GM21786 (cell line): ENCODE data around the gene MAB21L2.

Experiments
- ATAC-seq: cut with Tn5 transposase; IDR thresholded peaks from one replicate; pipeline ENCODE4 v1.9.1; 2021; ENCODE audit not compliant: unreplicated experiment

MAB21L2 gene

GRCh38 chr4:150574678-150575077, 7.3 kb upstream of the MAB21L2 start:
- no peak for ATAC-seq

- no peak for ATAC-seq
These were observed 4.2 kb upstream of the MAB21L2 start for GRCh38 chr4:150577796-150578195.

DNA sequence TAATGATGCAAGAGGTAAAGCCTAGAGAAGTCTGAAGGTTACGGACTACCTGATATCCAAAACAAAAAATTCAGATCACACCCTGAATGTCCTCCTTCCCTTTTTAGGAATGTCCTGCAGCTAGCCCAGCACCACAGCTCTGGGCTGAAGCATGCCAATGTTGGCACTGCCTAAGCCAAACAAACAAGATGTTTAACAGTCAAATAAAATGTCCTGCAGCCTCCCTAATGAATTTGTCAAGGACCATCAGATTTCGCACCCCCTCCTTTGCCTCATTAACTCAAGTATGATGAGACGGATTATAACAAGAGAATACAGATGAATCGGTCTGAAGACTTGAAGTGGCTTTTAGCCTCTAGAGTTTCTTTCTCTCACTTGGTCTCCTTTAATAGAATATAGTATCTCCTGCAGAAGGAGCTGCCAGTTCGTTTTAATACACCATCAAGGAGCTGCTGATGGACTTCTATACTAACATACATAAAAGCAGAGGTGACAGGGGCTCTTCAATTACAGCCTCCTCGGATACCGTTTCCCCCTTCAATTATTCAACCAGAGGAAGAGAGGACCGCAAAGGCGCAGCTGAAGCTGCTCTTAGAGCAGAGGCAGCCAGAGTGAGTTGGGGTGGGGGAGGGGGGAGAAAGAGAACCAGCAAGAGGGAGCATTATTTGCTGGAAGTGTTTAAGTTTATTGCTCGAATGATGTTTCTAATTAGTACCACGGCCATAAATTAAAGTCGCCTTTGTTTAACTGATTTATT, 3.0 kb upstream of the MAB21L2 start:
- no peak for ATAC-seq

GRCh38 chr4:150579551-150580234, 2.3 kb upstream of the MAB21L2 start:
- no peak for ATAC-seq

GRCh38 chr4:150580306-150580705, 1.6 kb upstream of the MAB21L2 start:
- ATAC-seq = no peak

DNA sequence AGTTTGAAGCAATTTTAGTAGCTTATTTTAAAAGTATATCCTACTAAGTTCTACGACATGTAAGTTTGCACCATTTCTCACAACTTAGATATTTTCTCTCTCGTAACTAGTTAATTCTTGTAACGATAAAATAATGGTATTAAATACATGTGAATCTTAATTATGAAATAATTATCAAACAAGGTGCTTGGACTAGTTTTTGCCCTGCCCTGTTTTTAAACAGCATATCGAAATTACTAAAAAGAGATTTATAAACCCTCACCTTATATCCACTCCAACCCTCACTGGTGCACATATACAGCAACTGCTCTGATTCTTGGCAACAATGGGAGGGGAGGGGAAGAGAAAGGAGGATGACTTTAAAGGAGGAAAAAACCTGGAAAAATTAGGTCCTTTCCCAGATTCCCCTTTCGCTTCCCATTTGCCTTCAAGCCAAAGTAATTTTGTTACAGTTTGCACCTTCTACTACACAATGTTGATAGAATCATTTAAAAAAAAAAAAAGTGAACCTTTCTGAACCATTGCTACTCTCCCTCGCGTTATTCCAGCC, 820 bp upstream of the MAB21L2 start:
- no peak for ATAC-seq

GRCh38 chr4:150581641-150582051, 305 bp upstream of the MAB21L2 start:
- ATAC-seq = no peak

DNA sequence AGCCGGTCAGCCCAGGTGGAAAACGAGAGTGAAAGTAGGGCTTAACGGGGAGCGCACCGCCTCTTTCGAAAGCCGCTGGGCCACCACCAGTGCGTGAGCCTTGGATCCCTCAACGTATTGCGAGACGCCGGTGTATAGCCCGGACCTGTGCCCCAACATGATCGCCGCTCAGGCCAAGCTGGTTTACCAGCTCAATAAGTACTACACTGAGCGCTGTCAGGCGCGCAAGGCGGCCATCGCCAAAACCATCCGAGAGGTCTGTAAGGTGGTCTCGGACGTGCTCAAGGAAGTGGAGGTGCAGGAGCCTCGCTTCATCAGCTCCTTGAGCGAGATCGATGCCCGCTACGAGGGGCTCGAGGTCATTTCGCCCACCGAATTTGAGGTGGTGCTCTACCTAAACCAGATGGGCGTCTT, 929 bp downstream of the MAB21L2 start:
- no peak for ATAC-seq

DNA sequence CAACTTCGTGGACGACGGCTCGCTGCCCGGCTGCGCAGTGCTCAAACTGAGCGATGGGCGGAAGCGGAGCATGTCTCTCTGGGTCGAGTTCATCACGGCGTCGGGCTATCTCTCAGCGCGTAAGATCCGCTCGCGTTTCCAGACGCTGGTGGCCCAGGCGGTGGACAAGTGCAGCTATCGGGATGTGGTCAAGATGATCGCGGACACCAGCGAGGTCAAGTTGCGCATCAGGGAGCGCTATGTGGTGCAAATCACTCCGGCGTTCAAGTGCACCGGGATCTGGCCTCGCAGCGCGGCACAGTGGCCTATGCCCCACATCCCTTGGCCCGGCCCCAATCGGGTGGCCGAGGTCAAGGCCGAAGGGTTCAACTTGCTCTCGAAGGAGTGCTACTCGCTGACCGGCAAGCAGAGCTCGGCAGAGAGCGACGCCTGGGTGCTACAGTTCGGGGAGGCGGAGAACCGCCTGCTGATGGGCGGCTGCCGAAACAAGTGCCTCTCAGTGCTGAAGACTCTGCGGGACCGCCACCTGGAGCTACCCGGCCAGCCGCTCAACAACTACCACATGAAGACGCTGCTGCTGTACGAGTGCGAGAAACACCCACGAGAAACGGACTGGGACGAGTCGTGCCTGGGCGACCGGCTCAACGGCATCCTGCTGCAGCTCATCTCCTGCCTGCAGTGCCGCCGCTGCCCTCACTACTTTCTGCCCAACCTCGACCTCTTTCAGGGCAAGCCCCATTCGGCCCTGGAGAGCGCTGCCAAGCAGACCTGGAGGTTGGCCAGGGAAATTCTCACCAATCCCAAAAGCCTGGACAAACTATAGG, 1.5 kb downstream of the MAB21L2 start:
- no peak for ATAC-seq

GRCh38 chr4:150584111-150584915, 2.4 kb downstream of the MAB21L2 start:
- no peak for ATAC-seq

DNA sequence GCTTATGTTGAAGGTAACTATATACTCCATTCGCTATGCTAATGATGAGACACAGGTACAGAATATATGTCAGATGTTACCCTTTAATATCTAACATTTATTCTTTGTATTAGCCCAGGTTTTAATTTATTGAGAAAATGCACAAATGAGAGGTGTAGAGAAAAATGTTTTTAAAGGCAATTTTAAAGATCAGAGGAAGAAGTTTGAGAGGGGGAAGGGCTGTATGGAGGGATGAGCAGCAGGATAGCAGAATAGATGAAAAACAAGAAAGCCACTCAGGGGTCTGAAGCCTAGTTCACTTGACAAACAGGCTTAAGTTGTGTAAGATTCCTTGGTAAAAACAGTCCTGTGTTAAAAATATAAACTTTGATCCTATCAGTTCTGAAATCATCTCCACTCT, 3.7 kb downstream of the MAB21L2 start:
- no peak for ATAC-seq

- no peak for ATAC-seq
These were observed 4.3 kb downstream of the MAB21L2 start for GRCh38 chr4:150586162-150586810.

GRCh38 chr4:150588316-150588715, 6.4 kb downstream of the MAB21L2 start:
- ATAC-seq = no peak

DNA sequence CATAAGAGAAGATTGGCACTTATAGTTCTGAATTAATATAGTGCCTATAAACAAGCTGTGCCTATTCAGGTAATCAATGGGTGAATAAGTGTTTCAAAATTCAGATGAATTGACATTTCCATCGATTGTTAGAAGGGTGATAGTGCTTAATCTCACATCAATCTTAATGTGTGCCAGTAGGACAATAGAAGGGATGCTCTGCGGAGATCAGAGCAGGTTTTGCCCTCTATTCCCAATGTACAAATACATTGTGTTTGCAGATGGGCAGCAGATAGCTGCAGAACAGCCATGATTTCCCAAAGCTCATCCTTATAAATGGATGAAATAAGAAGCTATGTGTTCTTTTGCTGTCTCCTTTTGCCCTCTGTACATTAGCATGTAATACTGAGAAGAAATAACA, 7.2 kb downstream of the MAB21L2 start:
- no peak for ATAC-seq

GRCh38 chr4:150590631-150591030, 8.7 kb downstream of the MAB21L2 start:
- no peak for ATAC-seq

DNA sequence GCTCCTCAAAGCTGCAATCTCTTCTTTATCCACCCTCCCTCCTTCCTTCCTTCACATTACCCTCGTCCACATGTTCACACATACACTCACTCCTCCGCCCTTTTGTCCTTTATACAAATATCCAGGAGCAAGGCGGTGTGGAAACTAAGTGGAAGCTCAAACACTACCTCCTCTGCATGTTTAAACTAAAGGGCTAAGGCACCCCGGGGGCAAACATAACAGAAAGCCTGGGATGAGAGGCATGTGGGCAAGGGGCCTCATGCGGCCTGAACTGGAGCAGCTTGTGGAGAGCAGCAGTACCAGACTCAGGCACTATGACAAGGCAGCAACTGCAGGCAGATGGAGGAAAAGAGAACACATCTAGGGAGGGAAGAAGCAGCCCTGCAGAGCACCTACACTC, 9.5 kb downstream of the MAB21L2 start:
- ATAC-seq = no peak

DNA sequence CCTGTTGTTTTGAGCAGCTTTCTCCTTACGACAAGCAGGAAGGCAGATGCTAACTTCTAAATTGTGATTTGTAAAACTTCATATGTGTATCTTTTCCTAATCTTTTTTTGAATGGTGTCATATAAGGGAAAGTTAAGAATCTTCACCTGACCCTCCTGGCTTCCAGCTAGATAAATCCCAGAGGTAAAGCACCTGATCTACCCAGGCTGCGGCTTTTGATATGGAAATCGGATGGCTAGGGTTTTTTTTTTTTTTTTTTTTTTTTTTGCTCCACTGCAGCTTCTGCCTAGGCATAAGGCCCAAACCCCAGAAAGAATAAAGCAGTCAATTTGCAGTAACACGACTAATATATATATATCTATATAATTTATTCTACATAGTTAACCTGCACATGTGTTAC, 10.0 kb downstream of the MAB21L2 start:
- ATAC-seq = no peak

DNA sequence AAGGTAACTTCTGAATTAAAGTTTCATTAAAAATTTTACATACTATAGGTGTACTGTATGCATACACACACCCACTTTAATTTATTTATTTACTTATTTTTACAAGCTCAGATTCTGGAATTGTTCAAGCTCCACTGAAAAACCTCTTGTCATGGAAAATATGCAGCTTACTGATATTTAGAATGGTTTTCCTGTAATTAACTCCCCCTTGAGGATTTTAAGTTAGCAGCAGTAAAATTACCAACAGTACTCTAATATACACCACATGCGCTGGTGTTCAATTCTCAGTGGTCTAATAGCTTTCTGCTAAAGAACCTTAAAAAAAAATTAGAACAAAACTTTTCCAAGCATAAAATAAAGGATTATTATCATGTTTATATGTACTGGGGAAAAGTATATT, 12.0 kb downstream of the MAB21L2 start:
- ATAC-seq = no peak

DNA sequence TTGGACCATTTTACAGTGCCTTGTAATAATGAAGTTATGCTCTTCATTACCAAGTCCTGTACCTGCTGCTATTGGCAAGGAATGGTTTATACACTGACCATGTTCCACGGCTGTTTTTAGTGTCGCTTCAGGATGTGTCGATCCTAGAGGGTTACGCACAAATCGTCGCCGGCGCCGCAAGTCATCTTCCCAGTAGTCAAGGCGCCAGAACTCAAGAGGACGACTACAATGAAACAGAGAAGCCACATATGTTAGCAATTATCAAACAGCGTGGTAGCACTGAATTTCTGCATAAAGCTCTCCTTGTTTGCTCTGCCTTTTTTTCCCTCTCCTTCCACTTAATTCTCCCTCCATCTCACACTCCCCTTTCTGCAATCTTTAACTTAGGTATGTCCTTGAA, 17.0 kb downstream of the MAB21L2 start:
- ATAC-seq = no peak

- ATAC-seq = no peak
These were observed 17.6 kb downstream of the MAB21L2 start for GRCh38 chr4:150599547-150599946.
